NT2/D1 (cell line): ENCODE results near the gene C11orf58.

Experiments
- SUZ12 ChIP-seq: IDR thresholded peaks from 2 replicates; pipeline ENCODE4 v1.6.1; 2011; ENCODE audit not compliant: insufficient read length, insufficient read depth; ENCODE audit errors: extremely low read depth
- YY1 ChIP-seq: IDR thresholded peaks from 2 replicates; pipeline ENCODE4 v1.6.1; 2011; ENCODE audit not compliant: insufficient read length, insufficient read depth

DNA sequence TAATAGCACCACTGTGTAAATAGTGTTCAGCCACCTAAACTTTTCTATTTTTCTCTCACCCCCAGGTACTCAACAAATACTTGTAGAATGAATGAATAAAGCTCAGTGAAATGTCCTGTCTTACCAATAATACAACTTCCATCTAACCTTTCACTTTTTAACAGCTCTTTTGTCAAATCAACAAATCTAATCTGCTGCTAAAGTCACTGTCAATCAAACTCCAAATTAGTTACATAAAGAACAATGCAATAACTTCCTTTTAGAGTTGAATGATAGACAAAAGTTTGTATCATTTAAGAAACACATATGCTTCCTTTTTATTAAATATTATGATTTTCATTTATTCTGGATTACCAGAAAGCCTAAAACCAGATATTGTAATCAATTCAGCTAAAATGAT, 34.7 kb upstream of the C11orf58 start:
- TF ChIP-seq SUZ12 (no peak), YY1 (no peak)
